LNCaP clone FGC (cell line): ENCODE data around the gene PPIH.
"Not testable (repeated sequence)": the region's sequence is repeated elsewhere in the genome, so short reads cannot be mapped to it uniquely, and the experiment has no call there.

Experiments used
- DNase-seq: peaks from one replicate; pipeline ENCODE4 v3.0.0-alpha.2; 2011; ENCODE audit warnings: low read depth
- H3K4me3 ChIP-seq: 2 replicates; pipeline ENCODE4 v1.5.1; 2011; ENCODE audit warnings: mild to moderate bottlenecking, low read depth, low read length, control low read depth
- CTCF ChIP-seq: IDR thresholded peaks from 2 replicates; pipeline ENCODE4 v1.5.1; 2012; ENCODE audit warnings: mild to moderate bottlenecking; ENCODE audit not compliant: control insufficient read depth, insufficient read depth; ENCODE audit errors: extremely low read depth

The PPIH gene

GRCh38 chr1:42692911-42693310, 34.7 kb downstream of the PPIH start:
- no peak for DNase-seq
- peak overlapping the region; percentile 38 for H3K4me3 ChIP-seq

GRCh38 chr1:42698081-42698813, 40.0 kb downstream of the PPIH start:
- no peak for DNase-seq
- no peak for TF ChIP-seq CTCF
- H3K4me3 ChIP-seq = no peak overlapping the region

More at GRCh38 chr1:42692911-42693310, 34.7 kb downstream of the PPIH start:
- TF ChIP-seq CTCF = no peak

- DNase-seq = no peak
- no peak overlapping the region for H3K4me3 ChIP-seq
- no peak for TF ChIP-seq CTCF
Observed at GRCh38 chr1:42700006-42700405, 41.8 kb downstream of the PPIH start.

- no peak for TF ChIP-seq CTCF
Observed at GRCh38 chr1:42703888-42704464, 45.8 kb downstream of the PPIH start.

GRCh38 chr1:42712808-42713207, 54.6 kb downstream of the PPIH start:
- H3K4me3 ChIP-seq, DNase-seq: not testable (repeated sequence)

More at GRCh38 chr1:42703888-42704464, 45.8 kb downstream of the PPIH start:
- no peak for DNase-seq
- H3K4me3 ChIP-seq = no peak overlapping the region

- TF ChIP-seq CTCF = no peak
- no peak for DNase-seq
- H3K4me3 ChIP-seq = no peak overlapping the region
Observed at GRCh38 chr1:42713293-42713692, 55.1 kb downstream of the PPIH start.

- not testable (repeated sequence) for DNase-seq, H3K4me3 ChIP-seq
Observed at GRCh38 chr1:42714441-42714840, 56.2 kb downstream of the PPIH start.

GRCh38 chr1:42720868-42721267, 62.6 kb downstream of the PPIH start:
- no peak for TF ChIP-seq CTCF
- DNase-seq = no peak
- no peak overlapping the region for H3K4me3 ChIP-seq
